ELR (cell line): ENCODE measurements around the gene UMOD.

Experiments used
- DNase-seq: peaks from one replicate; pipeline ENCODE4 v3.0.0-alpha.2; 2015; ENCODE audit warnings: low read depth

UMOD gene

GRCh38 chr16:20364051-20364450, 11.5 kb upstream of the UMOD start:
- DNase-seq: no peak

GRCh38 chr16:20363191-20363590, 10.7 kb upstream of the UMOD start:
- DNase-seq: no peak

DNA sequence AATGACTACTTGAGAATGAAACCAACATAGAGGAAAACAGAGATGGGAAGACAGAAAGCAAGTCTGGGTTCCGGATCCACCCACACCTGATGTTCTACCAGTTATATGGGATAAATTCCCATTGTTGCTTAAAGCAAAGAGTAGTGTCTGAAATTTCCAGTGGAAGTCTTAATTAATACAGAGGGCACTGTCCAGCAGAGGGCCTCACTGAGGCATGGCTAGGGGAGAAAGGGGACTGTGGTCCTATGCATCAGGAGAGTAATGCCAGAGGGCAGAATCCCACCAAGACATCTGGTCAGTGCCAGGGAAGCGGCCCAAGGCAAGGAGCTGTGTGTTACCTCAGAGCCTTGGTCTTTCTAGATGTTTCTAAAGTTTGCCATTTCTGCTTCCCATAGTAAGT, 7.5 kb upstream of the UMOD start:
- no peak for DNase-seq

- no peak for DNase-seq
Measured at GRCh38 chr16:20355114-20355782, 2.7 kb upstream of the UMOD start.

DNA sequence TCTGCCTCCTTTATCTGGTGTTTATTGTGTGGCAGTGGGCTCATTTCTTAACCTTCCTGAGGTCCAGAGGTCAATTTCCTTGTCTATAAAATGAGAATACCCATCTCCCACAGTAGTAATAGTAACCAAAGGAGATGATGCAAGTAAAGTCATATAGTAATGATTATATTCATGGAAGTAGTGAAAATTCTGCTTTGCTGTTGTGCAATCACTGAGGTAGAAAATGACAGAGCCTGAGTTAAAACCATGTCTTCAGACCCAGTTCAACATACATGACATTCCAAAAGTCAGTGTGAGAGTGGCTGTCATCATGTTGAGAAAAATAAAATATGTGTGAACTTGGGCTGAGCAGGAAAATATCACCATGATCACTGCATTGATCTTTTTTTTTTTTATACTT, 864 bp upstream of the UMOD start:
- no peak for DNase-seq

DNA sequence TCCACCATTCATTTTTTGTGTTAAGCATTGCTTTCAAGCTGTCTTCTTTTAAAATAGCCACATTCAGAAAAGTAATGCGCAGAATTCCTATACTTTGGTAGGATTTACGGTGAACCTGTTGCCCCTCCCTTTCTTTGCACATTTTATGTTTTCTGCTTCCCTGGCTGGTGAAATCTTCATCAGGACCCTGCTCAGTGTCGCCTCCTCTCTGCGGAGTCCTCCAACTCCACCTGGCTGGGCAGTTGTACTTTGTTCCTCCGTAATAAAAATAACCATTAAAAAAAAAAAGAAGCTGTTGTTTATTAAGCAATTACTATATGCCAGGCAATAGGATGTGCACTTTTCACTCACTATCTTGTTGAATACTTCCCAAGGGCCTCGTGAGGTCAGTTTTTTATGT, 2.9 kb downstream of the UMOD start:
- no peak for DNase-seq

GRCh38 chr16:20348365-20349185, 3.9 kb downstream of the UMOD start:
- no peak for DNase-seq

DNA sequence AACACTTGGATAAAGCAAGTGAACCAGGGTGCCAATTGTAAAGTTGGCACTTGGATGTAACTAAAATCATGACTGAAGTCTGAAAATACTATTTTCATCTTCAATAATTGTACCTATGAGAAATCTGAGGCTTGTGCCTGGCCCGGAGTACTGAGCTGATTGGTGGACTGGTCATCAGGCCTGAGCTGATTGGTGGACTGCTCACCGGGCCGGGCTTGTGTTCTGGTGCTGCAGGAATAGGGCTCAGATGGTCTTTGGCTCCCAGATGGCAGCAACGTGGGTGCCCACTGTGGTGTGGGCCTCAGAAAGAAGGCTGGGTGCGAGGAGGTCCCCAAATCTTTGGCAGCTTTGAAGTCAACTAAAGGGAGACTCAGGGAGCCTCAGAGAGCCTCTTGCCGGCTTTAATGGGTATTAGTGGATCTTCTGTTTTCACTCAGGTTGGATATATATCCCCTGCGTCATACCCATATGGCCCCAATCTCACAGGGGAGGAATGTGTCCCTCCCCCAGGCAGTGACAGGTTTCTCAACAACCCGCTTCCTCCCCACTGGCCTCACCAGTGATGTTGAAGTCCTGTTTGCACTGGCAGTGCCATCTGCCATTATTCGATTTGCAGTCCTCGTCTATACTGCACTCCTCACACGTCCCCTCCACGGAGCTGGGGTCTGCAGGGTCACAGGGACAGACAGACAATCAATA, 4.7 kb downstream of the UMOD start:
- DNase-seq: no peak

DNA sequence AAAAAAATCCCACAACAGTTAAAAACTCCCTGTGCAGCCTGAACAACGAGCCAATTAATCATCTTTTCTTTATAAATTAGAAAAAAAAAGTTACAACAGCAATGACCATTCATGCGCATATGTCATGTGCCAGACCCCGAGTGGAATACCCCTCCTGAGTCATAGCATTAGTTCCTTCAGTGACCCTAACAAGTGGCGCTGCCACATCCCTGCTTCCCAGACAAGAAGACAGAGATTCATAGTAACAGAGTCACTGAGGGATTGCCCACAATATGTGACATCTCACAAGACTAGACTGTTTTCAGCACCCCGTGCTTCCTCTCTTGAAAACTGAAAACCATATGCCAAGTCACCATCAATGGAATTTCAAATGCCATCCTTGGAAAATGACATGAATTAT, 7.9 kb downstream of the UMOD start:
- no peak for DNase-seq

- no peak for DNase-seq
Measured at GRCh38 chr16:20339744-20340143, 12.8 kb downstream of the UMOD start.

- DNase-seq: no peak
Measured at GRCh38 chr16:20336955-20337354, 15.6 kb downstream of the UMOD start.

DNA sequence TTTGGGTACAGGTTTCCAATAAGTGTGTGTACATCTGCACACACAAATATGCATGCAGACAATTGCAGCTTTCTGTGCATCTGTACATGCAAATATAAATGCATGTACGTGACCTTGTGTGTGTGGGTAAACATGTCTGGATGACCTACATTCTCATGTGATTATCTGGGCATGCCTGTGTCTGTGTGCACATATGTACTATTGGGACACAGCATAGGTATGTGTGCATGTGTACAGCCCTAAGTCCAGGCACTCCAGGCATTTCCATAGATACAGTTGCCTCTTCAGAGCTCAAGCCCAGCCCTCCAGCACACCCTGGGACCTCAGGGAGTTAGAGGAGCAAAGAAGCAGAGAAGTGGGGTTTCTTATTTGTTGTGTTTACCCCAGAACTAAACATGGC, 18.1 kb downstream of the UMOD start:
- no peak for DNase-seq

DNA sequence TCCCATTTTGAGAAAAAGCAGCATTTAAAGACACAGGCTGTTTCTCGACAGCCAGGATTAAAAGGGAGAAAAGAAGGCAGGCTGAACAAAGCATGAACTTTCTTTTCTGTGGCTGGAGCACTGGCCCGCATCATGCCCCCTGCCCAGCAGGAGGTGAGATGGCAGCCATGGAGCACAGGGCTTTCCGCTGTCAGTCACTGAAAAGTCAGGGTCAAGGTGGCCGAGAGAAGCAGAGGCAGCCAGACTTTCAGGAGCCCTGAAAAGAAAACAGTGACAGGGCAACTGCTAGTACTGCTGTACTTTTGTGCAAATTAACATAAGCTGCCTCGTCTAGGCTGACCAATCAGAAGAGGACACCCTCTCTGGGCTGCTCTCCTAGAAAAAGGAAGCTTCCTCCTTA, 19.4 kb downstream of the UMOD start:
- DNase-seq: no peak

- DNase-seq: no peak
Measured at GRCh38 chr16:20332411-20332810, 20.1 kb downstream of the UMOD start.

- no peak for DNase-seq
Measured at GRCh38 chr16:20331635-20332034, 20.9 kb downstream of the UMOD start.

DNA sequence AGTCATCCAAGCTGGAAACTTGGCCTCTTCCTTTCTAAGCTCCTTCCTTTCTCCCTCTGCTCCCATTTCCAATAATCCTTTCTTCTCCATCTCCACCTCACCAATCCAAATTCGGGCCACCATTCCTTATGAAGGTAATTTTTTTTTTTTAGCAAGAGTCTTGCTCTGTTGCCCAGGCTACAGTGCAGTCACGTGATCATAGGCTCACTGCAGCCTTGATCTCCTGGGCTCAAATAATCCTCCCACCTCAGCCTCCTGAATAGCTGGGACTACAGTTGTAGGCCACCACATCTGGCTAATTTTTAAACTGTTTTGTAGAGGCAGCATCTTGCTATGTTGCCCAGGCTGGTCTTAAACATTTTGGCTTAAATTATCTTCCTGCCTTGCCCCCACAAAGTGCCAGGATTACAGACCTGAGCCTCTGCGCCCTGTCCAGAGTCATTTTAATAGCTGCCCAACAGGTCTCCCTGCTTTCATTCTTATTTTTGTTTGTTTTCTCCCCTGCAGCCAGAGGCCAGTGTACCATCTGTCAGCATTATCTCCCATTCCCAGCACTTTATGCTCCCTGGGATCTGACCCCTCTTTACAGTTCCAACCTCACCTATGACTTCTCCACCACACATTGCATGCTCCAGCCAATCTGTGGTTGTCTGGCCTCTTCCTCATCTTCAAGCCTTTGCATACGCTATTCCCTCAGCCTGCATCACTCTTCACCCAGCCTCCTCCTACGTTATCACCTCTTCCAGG, 22.9 kb downstream of the UMOD start:
- DNase-seq: no peak

GRCh38 chr16:20327444-20328041, 25.0 kb downstream of the UMOD start, which contains the start of gene GP2:
Gene GP2, minus strand, starts transcription at chr16:20327513. Its CDS starts 1,082 bp downstream, at chr16:20326431.
- DNase-seq: no peak

DNA sequence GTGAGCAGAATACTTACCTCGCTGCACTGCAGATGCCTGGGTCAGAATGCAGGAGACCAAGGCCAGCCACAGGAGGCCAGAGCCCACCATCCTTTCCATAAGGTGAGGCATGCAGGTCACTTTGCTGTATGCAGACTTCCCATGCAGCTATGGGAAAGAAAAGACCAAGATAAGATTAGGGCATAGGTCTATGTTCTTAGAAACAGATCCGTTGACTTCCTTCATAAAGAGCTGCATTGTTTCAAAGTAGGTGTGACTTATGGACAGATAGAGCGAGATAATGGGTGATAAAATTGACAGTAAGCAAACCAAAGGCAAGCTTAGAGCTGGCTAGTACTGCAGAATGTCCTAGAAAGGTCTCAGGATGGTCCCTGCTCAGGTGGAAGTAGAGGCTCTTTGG, 26.2 kb downstream of the UMOD start:
- no peak for DNase-seq

GRCh38 chr16:20325005-20325404, 27.5 kb downstream of the UMOD start:
- DNase-seq: no peak

DNA sequence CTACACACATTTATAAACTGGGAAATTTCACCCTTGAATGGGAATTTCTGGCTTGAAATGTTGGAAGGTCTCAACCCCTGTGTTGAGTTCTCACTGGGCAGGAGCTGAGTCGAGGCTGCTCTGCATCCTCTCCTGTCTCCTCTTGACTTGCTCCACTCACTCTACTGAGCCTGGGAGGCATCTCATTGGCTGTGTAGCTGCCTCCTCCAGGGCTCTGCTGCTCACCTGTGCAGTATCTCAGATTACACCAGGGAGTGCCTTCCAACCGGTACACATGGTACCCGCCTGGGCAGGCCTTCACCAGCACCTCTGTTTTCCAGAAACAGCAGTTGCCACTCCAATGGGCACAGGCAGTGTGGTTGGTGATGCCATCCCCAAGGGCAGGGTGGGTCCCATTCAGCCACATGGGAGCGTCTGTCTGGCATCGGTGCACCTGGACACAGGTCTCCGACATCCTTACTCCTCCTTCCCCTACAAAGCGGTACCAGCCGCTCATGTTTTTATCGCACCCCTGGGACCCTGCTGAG, 28.9 kb downstream of the UMOD start:
- DNase-seq: no peak

- no peak for DNase-seq
Measured at GRCh38 chr16:20322696-20323095, 29.8 kb downstream of the UMOD start.

- no peak for DNase-seq
Measured at GRCh38 chr16:20321671-20322070, 30.8 kb downstream of the UMOD start.
